ENCODE measurements around the gene CBARP.

DNA sequence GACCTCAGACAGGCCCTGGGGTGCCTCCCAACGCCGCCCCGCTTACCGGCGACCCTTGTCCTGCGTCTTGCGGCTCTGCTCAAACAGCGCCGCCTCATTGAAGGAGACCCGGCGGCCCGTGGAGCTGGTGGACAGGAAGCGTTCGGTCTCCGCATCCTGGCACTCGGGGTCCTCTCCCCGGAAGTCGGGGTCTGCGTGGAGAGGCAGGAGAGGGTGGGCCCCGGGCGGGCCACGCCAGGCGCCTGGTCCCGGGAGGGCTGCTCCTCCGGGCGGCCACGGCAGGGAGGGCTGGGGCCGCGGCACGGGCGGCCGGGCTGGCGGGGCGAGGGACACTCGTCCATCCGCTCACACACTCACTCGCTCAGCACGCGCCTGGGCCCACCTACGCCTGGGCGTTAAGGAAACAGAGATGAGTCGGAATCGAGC, 2.8 kb downstream of the CBARP start:
- TF ChIP-seq POLR2AphosphoS5 (IDR thresholded peaks at IDR 0.05; ENCODE audit: insufficient read depth, low read depth, low read length) = no peak
- TF ChIP-seq, protein P1, sequence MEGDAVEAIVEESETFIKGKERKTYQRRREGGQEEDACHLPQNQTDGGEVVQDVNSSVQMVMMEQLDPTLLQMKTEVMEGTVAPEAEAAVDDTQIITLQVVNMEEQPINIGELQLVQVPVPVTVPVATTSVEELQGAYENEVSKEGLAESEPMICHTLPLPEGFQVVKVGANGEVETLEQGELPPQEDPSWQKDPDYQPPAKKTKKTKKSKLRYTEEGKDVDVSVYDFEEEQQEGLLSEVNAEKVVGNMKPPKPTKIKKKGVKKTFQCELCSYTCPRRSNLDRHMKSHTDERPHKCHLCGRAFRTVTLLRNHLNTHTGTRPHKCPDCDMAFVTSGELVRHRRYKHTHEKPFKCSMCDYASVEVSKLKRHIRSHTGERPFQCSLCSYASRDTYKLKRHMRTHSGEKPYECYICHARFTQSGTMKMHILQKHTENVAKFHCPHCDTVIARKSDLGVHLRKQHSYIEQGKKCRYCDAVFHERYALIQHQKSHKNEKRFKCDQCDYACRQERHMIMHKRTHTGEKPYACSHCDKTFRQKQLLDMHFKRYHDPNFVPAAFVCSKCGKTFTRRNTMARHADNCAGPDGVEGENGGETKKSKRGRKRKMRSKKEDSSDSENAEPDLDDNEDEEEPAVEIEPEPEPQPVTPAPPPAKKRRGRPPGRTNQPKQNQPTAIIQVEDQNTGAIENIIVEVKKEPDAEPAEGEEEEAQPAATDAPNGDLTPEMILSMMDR (IDR thresholded peaks at IDR 0.05; ENCODE audit: extremely low read depth in 1 of 2, insufficient read depth in 1 of 2, low read depth in 1 of 2, low read length in 2 of 2) = no peak
- TF ChIP-seq EZH2 (IDR thresholded peaks at IDR 0.05; ENCODE audit: borderline replicate concordance, low read depth, low read length, severe bottlenecking) = no peak
